Tibial nerve (tissue), 4 donors: ENCODE results near the gene ELOB.

Experiments
- EP300 ChIP-seq, 2 donors: sonication (generic); formaldehyde crosslinking; IDR thresholded peaks; one replicate each; pipeline ENCODE4 v1.6.1; 2017; ENCODE audit warnings: antibody characterized with exemption in 2 of 2, mild to moderate bottlenecking in 1 of 2
- POLR2A ChIP-seq, 2 donors: fragments of 450-650 bp; IDR thresholded peaks; one replicate each; pipeline ENCODE4 v1.6.1; 2017; ENCODE audit warnings: antibody characterized with exemption in 2 of 2, mild to moderate bottlenecking in 2 of 2, moderate library complexity in 2 of 2
- TF ChIP-seq, protein P1 (sequence below), 5 experiments: fragments of 200-600 bp in 3 of 5; fragments of 450-650 bp in 2 of 5; sonication (generic) in 3 of 5; IDR thresholded peaks; one replicate each; pipeline ENCODE4 v1.5.1; 2016 to 2019; ENCODE audit warnings: antibody characterized with exemption in 5 of 5, mild to moderate bottlenecking in 3 of 5, moderate library complexity in 2 of 5

DNA sequence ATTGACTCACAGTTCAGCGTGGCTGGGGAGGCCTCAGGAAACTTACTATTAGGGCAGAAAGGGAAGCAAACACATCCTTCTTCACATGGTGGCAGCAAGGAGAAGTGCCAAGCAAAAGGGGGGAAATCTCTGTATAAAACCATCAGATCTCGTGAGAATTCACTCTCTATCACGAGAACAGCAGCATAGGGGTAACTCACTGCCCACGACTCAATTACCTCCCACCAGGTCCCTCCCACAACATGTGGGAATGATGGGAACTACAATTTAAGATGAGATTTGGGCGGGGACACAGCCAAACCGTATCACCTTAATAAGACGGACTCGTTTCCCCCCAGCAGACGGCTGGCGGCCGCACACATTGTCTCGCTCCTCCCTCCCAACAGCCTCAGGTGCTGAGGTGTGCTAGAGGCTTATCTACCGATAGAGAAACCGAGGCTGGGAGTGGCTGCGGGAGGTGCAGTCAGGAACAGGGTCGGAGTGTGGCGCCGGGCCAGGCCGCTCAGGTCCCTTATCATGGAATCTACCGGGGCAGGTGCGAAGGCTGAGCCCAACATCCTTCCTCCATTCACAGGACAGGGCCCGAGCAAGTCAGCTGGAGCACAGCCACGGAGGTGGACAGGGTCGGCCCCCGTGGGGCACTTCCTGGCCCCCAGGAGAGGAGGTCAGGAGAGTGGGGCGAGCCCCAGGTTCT lies 48.1 kb upstream of the ELOB start:
- TF ChIP-seq POLR2A (IDR thresholded peaks at IDR 0.05) (no peak), EP300 (IDR thresholded peaks at IDR 0.05) (no peak)
- TF ChIP-seq, protein P1, sequence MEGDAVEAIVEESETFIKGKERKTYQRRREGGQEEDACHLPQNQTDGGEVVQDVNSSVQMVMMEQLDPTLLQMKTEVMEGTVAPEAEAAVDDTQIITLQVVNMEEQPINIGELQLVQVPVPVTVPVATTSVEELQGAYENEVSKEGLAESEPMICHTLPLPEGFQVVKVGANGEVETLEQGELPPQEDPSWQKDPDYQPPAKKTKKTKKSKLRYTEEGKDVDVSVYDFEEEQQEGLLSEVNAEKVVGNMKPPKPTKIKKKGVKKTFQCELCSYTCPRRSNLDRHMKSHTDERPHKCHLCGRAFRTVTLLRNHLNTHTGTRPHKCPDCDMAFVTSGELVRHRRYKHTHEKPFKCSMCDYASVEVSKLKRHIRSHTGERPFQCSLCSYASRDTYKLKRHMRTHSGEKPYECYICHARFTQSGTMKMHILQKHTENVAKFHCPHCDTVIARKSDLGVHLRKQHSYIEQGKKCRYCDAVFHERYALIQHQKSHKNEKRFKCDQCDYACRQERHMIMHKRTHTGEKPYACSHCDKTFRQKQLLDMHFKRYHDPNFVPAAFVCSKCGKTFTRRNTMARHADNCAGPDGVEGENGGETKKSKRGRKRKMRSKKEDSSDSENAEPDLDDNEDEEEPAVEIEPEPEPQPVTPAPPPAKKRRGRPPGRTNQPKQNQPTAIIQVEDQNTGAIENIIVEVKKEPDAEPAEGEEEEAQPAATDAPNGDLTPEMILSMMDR (IDR thresholded peaks at IDR 0.05) = no peak
